Uterus (tissue), 4 donors: ENCODE data around the gene FNBP1. TPM values are rescaled to one million over a fixed set of nuclear protein-coding genes. Genes with fewer than 3 reads are reported as not detected.
A peak's percentile ranks its signal among the peaks of the same experiment; 100 is the strongest.
"Not testable (repeated sequence)": the region's sequence is repeated elsewhere in the genome, so short reads cannot be mapped to it uniquely, and the experiment has no call there.

Experiments
- DNase-seq, 2 donors: peaks; one replicate each; pipeline ENCODE4 v3.0.0-alpha.2; 2019 to 2020
- H3K27ac ChIP-seq, 2 donors: fragments of 200-600 bp; sonication (generic); 1 replicate in 1 of 2; 2 replicates in 1 of 2; pipeline ENCODE4 v1.5.1; 2016 to 2018
- H3K27me3 ChIP-seq, 2 donors: fragments of 200-600 bp; sonication (generic); one replicate each; pipeline ENCODE4 v1.5.1; 2018 to 2019; ENCODE audit warnings: control low read depth in 1 of 2
- H3K36me3 ChIP-seq, 2 donors: fragments of 200-600 bp; sonication (generic); one replicate each; pipeline ENCODE4 v1.5.1; 2019; ENCODE audit warnings: control low read depth in 1 of 2
- H3K4me1 ChIP-seq, 2 donors: fragments of 200-600 bp; sonication (generic); one replicate each; pipeline ENCODE4 v1.5.1; 2018 to 2019; ENCODE audit warnings: control low read depth in 1 of 2
- H3K4me3 ChIP-seq, 2 donors: fragments of 200-600 bp; sonication (generic); 1 replicate in 1 of 2; 2 replicates in 1 of 2; pipeline ENCODE4 v1.5.1; 2018 to 2019; ENCODE audit warnings: mild to moderate bottlenecking in 1 of 2
- H3K9me3 ChIP-seq, 2 donors: fragments of 200-600 bp; sonication (generic); one replicate each; pipeline ENCODE4 v1.5.1; 2019; ENCODE audit warnings: control low read depth in 1 of 2
- POLR2A ChIP-seq, 2 donors: fragments of 450-650 bp; IDR thresholded peaks; one replicate each; pipeline ENCODE4 v1.6.1; 2016; ENCODE audit warnings: antibody characterized with exemption in 2 of 2, mild to moderate bottlenecking in 1 of 2, moderate library complexity in 1 of 2
- intact Hi-C: fragments of 100-400 bp; cut with DNase I; formaldehyde crosslinking; loops from one replicate; pipeline ENCODE4 v1.15.1; 2023; ENCODE audit warnings: low total_unique reads
- total RNA-seq, 4 donors: library from RNA; depleted of rRNA in 3 of 4; stranded (reverse); fragments of >200 nt in 3 of 4; gene quantifications; one replicate each; pipeline versions ENCODE4 v1.1.0 to v1.2.4, GENCODE V29; 2014 to 2023
- TF ChIP-seq, protein P1 (sequence below), 4 experiments: fragments of 200-600 bp in 2 of 4; fragments of 450-650 bp in 2 of 4; sonication (generic) in 2 of 4; IDR thresholded peaks; one replicate each; pipeline ENCODE4 v1.5.1; 2016 to 2019; ENCODE audit warnings: antibody characterized with exemption in 4 of 4, mild to moderate bottlenecking in 2 of 4, moderate library complexity in 1 of 4
- donor health status: DM: yes; HTN: yes; CAD: no.

FNBP1 gene
- total RNA-seq, 4 donors from 2014 or later = 18.5 to 102 (median 77.2) TPM

DNA sequence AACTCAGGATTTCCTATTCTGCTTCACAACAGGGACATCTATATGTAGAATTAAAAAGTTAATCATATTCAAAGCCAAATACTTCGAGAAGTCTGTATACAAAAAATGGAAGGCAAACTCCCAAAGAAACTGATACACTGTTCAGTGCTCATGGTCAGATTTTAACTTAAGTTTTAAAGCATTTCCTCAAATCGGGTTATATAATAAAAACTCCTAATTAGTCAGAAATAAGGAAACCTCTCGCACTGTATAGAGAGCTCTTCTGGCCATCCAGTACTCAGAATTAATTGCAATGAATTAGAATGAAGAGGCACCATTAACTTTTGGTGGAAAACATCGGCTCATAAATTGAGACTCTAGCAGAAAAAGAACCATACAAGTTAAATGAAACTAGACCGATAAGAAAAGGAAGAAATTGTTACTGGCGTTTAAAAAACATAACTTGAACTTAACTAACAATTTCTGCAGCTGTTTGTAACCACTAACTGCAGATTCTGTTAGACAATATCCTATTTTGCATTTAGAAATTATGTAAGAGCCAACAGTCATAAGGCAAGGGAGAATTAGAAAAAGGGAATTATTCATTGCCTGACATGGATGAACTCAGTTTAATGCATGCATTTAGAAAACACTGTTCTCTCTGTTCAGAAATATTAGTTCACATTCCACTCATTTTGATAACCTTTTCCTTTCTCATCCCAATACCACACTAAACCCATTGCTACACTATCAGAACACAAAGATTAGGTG lies 96.6 kb downstream of the FNBP1 start:
- intact Hi-C loops = no loop called here
- Histone ChIP-seq H3K4me3 (no peak overlapping the region), H3K36me3 (no peaks in the 10 kb centered on the region), H3K27me3 (no peaks in the 10 kb centered on the region), H3K9me3 (no peaks in the 10 kb centered on the region), H3K4me1 (peaks cover 0 to 5% of the 10 kb centered on the region in 2 donors), H3K27ac (peak overlapping the region; percentile 70 to 85)
- DNase-seq = no peak
- TF ChIP-seq POLR2A (IDR thresholded peaks at IDR 0.05) = no peak
- TF ChIP-seq, protein P1, sequence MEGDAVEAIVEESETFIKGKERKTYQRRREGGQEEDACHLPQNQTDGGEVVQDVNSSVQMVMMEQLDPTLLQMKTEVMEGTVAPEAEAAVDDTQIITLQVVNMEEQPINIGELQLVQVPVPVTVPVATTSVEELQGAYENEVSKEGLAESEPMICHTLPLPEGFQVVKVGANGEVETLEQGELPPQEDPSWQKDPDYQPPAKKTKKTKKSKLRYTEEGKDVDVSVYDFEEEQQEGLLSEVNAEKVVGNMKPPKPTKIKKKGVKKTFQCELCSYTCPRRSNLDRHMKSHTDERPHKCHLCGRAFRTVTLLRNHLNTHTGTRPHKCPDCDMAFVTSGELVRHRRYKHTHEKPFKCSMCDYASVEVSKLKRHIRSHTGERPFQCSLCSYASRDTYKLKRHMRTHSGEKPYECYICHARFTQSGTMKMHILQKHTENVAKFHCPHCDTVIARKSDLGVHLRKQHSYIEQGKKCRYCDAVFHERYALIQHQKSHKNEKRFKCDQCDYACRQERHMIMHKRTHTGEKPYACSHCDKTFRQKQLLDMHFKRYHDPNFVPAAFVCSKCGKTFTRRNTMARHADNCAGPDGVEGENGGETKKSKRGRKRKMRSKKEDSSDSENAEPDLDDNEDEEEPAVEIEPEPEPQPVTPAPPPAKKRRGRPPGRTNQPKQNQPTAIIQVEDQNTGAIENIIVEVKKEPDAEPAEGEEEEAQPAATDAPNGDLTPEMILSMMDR (IDR thresholded peaks at IDR 0.05) = no peak

- peak overlapping the region; percentile 70 to 85 for H3K27ac ChIP-seq
- H3K27me3 ChIP-seq = no peaks in the 10 kb centered on the region
- peak in 1 of 2 donors; percentile 17 for TF ChIP-seq POLR2A (IDR thresholded peaks at IDR 0.05)
- TF ChIP-seq, protein P1 (IDR thresholded peaks at IDR 0.05) = no peak
- intact Hi-C loops = no loop called here
- DNase-seq = no peak
- no peaks in the 10 kb centered on the region for H3K9me3 ChIP-seq
- no peak overlapping the region for H3K4me3 ChIP-seq
- no peaks in the 10 kb centered on the region for H3K36me3 ChIP-seq
- H3K4me1 ChIP-seq = peaks cover 0 to 5% of the 10 kb centered on the region in 2 donors
Measured at GRCh38 chr9:129945314-129945713, 97.7 kb downstream of the FNBP1 start.

DNA sequence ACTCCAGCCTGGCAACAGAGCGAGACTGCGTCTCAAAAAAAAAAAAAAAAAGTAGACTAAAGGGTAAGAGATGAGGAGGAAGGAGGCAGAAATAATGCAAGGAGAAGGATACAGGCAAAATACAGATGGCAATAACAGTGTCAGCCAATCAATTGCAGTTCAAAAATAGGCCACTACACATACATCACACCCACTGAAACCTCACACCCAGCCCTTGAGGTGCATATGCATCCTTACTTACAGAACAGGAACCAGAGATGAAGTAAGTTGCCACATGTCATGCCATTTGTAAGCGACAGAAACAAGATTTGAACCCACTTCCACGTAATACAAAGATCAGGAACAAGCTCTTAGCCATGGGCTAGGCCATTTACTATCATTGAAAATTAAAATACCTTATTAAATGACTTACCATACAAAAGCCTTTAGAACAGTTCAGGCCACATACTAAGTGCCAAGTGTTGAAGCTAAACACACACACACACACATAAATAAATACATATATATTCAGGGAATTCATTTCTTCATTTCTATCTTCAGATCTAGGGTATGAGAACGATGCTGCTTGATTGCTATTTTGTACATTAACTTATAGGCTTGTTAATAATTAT lies 98.4 kb downstream of the FNBP1 start:
- Histone ChIP-seq H3K4me3 (no peak overlapping the region), H3K4me1 (no peaks in the 10 kb centered on the region), H3K27me3 (no peaks in the 10 kb centered on the region), H3K9me3 (no peaks in the 10 kb centered on the region), H3K27ac (peak overlapping the region; percentile 70 to 85), H3K36me3 (no peaks in the 10 kb centered on the region)
- no peak for DNase-seq
- TF ChIP-seq POLR2A (IDR thresholded peaks at IDR 0.05) = no peak
- TF ChIP-seq, protein P1 (IDR thresholded peaks at IDR 0.05) = no peak
- intact Hi-C loops = no loop called here

DNA sequence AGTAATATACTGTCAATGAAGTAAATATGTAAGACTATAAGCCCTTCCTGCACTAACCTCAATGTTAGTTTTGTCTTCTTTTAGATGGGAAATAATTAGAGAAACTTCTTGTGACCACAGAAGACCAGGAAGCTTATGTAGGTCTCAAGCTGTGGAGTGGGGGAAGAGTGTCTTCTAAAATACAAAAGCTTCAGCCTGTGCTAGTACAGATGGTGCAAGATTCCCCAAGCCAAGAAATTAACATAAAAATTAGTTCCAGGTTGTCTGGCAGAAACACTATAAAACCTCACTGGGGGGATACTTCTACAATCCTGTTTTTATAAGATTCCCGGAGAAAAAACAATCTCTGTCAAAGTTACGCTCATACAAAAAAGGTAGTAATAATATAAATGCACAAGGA lies 103.6 kb downstream of the FNBP1 start:
- Histone ChIP-seq H3K27ac (peak overlapping the region; percentile 70 to 90), H3K36me3 (no peaks in the 10 kb centered on the region), H3K4me3 (no peak overlapping the region), H3K27me3 (no peaks in the 10 kb centered on the region), H3K4me1 (peaks cover 5 to 9% of the 10 kb centered on the region in 2 donors), H3K9me3 (no peaks in the 10 kb centered on the region)
- no peak for TF ChIP-seq POLR2A (IDR thresholded peaks at IDR 0.05)
- TF ChIP-seq, protein P1 (IDR thresholded peaks at IDR 0.05) = no peak
- intact Hi-C loops = no loop called here
- DNase-seq = no peak

DNA sequence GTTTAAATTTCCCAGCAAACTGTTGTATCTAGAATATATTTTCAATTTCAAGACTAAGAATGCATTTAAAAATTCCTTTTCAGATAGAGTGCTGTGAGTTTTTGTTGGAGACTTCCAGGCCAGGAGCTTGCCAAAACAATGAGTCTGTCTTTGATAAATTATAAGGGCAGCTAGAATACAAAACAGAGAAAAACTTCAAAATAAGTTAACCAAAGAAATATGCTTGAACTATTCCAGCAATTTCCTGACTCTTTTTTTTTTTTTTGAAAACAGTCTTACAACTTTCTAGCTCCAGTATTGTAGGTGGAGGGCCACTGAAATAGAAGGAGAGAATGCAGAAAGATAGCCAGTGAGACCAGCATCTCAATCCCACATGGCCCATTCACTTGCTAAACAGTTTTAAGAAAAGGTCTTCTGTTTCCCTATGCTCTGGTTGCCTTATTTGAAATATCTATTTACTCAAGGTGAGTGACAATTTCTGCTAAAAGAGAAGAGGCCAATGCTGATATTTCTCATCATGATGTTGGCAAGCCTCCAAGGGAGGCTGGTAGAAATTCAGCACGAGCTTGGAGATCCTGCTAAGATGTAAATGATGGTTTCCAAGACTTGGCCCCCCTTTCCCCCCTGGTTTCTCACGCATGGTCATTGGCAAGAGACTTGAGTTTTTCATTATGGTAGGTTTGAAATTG lies 104.6 kb downstream of the FNBP1 start:
- intact Hi-C loops = no loop called here
- Histone ChIP-seq H3K4me1 (peaks cover 7 to 9% of the 10 kb centered on the region in 2 donors), H3K27ac (peak overlapping the region; percentile 70 to 90), H3K27me3 (no peaks in the 10 kb centered on the region), H3K4me3 (no peak overlapping the region), H3K36me3 (no peaks in the 10 kb centered on the region), H3K9me3 (no peaks in the 10 kb centered on the region)
- DNase-seq = no peak
- TF ChIP-seq POLR2A (IDR thresholded peaks at IDR 0.05) = no peak
- TF ChIP-seq, protein P1 (IDR thresholded peaks at IDR 0.05) = no peak

- intact Hi-C loops = not testable (repeated sequence)
- peak overlapping the region; percentile 64 to 90 for H3K27ac ChIP-seq
Measured at GRCh38 chr9:129937879-129938278, 105.1 kb downstream of the FNBP1 start.

More at GRCh38 chr9:129937879-129938278, 105.1 kb downstream of the FNBP1 start:
- not testable (repeated sequence) for H3K9me3 ChIP-seq, H3K36me3 ChIP-seq, H3K4me3 ChIP-seq, DNase-seq, H3K27me3 ChIP-seq
- H3K4me1 ChIP-seq = peaks cover 9 to 11% of the 10 kb centered on the region in 2 donors
